ENCODE measurements around the gene FSIP1. TPM values are rescaled to one million over a fixed set of nuclear protein-coding genes. Genes with fewer than 3 reads are reported as not detected.

Gene FSIP1
- total RNA-seq, 3 donors from 2014 or later, result 0.22 to 0.69 (median 0.38) TPM

DNA sequence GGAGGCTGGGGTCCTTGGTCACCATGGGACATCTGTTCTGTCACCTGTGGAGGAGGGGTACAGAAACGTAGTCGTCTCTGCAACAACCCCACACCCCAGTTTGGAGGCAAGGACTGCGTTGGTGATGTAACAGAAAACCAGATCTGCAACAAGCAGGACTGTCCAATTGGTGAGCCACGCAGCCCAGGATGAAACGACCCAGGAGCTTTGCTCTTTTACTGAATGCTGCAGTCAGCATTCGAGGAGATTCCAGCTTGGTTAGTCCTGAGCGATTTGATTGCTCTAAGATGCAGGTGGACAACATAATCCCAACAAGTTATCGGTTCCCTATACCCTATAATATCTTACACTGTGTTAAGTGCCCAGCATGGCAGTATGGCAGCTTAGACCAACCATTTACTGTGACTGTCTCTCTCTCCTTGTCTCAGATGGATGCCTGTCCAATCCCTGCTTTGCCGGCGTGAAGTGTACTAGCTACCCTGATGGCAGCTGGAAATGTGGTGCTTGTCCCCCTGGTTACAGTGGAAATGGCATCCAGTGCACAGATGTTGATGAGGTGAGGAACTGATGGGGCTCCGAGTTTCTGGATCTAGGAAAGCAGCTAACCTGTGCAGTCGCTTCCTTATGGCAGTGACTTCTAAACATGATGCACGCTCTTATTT, 194.0 kb downstream of the FSIP1 start:
- Mint-ChIP-seq H3K4me1 (ENCODE audit: low read depth) (peaks cover 3% of the 10 kb centered on the region), H3K36me3 (ENCODE audit: insufficient read depth) (no peaks in the 10 kb centered on the region), H3K9me3 (no peaks in the 10 kb centered on the region), H3K27me3 (ENCODE audit: low read depth) (no peaks in the 10 kb centered on the region), H3K4me3 (no peak overlapping the region)
- no peak for DNase-seq
- ATAC-seq, result no peak

- H3K36me3 Mint-ChIP-seq (ENCODE audit: insufficient read depth), result no peaks in the 10 kb centered on the region
- DNase-seq (no peak), ATAC-seq (no peak)
- H3K9me3 Mint-ChIP-seq, result no peaks in the 10 kb centered on the region
- H3K4me3 Mint-ChIP-seq, result no peak overlapping the region
- H3K27me3 Mint-ChIP-seq (ENCODE audit: low read depth), result no peaks in the 10 kb centered on the region
- H3K4me1 Mint-ChIP-seq (ENCODE audit: low read depth), result peaks cover 3% of the 10 kb centered on the region
Measured at GRCh38 chr15:39587731-39588530, 194.7 kb downstream of the FSIP1 start.

DNA sequence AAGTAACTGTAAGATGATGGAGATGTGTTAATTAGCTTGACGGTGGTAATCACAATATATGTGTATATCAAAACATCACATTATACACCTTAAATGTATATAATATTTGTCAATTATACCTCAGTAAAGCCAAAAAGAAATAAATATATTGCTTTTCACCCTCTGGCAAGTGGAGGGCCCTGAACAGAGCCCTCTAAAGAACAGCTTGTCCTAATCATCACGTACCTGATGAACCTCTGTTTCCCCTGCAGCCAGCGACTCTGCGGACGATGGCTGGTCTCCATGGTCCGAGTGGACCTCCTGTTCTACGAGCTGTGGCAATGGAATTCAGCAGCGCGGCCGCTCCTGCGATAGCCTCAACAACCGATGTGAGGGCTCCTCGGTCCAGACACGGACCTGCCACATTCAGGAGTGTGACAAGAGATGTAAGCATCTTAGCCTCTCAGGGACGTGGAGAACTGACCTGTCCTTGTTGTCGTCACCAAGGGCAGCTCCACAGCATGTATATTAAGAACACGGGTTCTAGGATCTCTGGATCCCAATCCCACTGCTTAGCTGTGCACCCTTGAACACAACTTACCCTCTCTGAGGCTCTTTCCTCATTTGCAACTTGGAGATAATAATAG, 195.4 kb downstream of the FSIP1 start:
- H3K9me3 Mint-ChIP-seq, result no peaks in the 10 kb centered on the region
- H3K36me3 Mint-ChIP-seq (ENCODE audit: insufficient read depth), result no peaks in the 10 kb centered on the region
- H3K4me3 Mint-ChIP-seq, result no peak overlapping the region
- peaks cover 3% of the 10 kb centered on the region for H3K4me1 Mint-ChIP-seq (ENCODE audit: low read depth)
- peaks cover 2% of the 10 kb centered on the region for H3K27me3 Mint-ChIP-seq (ENCODE audit: low read depth)
- ATAC-seq (no peak), DNase-seq (no peak)

- H3K9me3 Mint-ChIP-seq, result no peaks in the 10 kb centered on the region
- H3K4me3 Mint-ChIP-seq, result no peak overlapping the region
- ATAC-seq (no peak), DNase-seq (no peak)
- H3K36me3 Mint-ChIP-seq (ENCODE audit: insufficient read depth), result no peaks in the 10 kb centered on the region
- H3K4me1 Mint-ChIP-seq (ENCODE audit: low read depth), result peaks cover 5% of the 10 kb centered on the region
- peaks cover 9% of the 10 kb centered on the region for H3K27me3 Mint-ChIP-seq (ENCODE audit: low read depth)
Measured at GRCh38 chr15:39586387-39587095, 196.1 kb downstream of the FSIP1 start.

DNA sequence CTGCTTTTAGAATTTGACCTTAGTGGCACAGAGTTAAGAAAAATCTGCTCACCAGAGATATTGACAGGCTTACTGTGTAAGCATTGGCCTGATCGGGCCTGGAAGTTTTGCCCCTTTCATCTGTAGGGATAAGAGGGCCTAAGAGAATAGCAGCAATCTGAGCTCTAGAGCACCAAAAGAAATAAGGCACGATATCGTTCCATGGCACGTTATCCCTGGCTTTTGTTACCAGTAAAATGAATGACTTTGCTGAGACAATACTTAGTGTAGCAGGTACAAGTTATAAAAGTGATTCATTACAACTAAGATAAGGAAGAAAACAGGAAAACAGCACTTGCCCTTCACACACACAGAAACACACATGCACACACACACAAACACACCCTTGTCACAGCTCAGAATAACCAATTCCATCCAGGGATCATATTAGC, 196.8 kb downstream of the FSIP1 start:
- Mint-ChIP-seq H3K9me3 (no peaks in the 10 kb centered on the region), H3K27me3 (ENCODE audit: low read depth) (peaks cover 15% of the 10 kb centered on the region), H3K4me3 (no peak overlapping the region), H3K4me1 (ENCODE audit: low read depth) (peaks cover 11% of the 10 kb centered on the region), H3K36me3 (ENCODE audit: insufficient read depth) (no peaks in the 10 kb centered on the region)
- ATAC-seq (no peak), DNase-seq (no peak)

- Mint-ChIP-seq H3K4me1 (ENCODE audit: low read depth) (peaks cover 11% of the 10 kb centered on the region), H3K9me3 (no peaks in the 10 kb centered on the region), H3K27me3 (ENCODE audit: low read depth) (peaks cover 15% of the 10 kb centered on the region), H3K4me3 (no peak overlapping the region), H3K36me3 (ENCODE audit: insufficient read depth) (no peaks in the 10 kb centered on the region)
- DNase-seq (no peak), ATAC-seq (no peak)
Measured at GRCh38 chr15:39585389-39585841, 197.2 kb downstream of the FSIP1 start.

DNA sequence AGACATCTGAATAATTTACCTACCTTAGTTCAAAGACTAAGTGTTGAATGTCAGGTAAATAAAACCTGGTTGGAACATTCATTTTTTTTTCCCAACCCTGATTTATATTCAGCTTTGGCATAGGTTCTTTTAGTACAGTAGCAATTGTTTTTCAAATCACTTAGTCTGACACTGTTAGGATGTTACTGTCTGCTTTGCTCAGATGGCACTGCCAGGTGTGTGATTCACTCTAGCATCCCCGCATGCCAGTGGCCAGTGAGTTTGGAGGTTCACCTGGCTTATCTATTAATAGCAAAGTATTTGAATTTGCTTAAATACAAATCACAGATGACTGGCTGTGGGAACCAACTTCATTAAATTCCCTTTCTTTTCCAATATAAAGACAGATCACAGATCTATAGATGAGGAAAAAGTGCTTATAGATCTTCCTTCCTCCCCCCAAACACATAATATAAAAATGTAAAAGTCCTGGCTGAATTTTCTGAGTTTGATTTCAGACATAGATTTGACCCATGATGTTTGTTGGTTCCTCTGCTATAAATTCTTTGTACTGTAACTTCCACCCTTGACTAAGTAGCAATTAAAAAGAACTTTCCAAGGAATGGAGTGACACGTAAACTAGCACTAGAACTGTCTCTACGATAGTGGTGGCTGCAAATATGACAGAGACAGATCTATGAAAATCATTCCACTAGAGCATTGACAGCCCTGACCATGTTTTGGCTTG, 197.8 kb downstream of the FSIP1 start:
- peaks cover 16% of the 10 kb centered on the region for H3K27me3 Mint-ChIP-seq (ENCODE audit: low read depth)

DNA sequence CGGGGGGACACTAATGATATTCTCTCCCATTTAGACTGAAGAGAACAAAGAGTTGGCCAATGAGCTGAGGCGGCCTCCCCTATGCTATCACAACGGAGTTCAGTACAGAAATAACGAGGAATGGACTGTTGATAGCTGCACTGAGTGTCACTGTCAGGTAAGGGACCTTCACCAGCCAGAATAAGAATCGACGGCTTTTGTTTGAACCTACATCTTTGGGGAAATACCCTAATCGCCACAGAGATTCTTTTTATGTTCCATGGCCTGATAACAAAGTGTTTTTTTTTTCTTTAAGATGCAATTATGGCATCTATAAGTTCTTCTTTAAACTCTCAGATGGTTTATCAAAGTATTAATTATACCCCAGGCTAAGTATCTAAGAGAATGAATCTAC, 198.4 kb downstream of the FSIP1 start:
- peaks cover 18% of the 10 kb centered on the region for H3K4me1 Mint-ChIP-seq (ENCODE audit: low read depth)
- no peak for ATAC-seq
- H3K27me3 Mint-ChIP-seq (ENCODE audit: low read depth), result peaks cover 22% of the 10 kb centered on the region
- no peak for DNase-seq
- H3K36me3 Mint-ChIP-seq (ENCODE audit: insufficient read depth), result no peaks in the 10 kb centered on the region
- H3K9me3 Mint-ChIP-seq, result no peaks in the 10 kb centered on the region
- no peak overlapping the region for H3K4me3 Mint-ChIP-seq

More for the DNA sequence above, 197.8 kb downstream of the FSIP1 start:
- Mint-ChIP-seq H3K9me3 (no peaks in the 10 kb centered on the region), H3K4me3 (no peak overlapping the region), H3K36me3 (ENCODE audit: insufficient read depth) (no peaks in the 10 kb centered on the region), H3K4me1 (ENCODE audit: low read depth) (peaks cover 13% of the 10 kb centered on the region)
- ATAC-seq, result no peak
- no peak for DNase-seq

DNA sequence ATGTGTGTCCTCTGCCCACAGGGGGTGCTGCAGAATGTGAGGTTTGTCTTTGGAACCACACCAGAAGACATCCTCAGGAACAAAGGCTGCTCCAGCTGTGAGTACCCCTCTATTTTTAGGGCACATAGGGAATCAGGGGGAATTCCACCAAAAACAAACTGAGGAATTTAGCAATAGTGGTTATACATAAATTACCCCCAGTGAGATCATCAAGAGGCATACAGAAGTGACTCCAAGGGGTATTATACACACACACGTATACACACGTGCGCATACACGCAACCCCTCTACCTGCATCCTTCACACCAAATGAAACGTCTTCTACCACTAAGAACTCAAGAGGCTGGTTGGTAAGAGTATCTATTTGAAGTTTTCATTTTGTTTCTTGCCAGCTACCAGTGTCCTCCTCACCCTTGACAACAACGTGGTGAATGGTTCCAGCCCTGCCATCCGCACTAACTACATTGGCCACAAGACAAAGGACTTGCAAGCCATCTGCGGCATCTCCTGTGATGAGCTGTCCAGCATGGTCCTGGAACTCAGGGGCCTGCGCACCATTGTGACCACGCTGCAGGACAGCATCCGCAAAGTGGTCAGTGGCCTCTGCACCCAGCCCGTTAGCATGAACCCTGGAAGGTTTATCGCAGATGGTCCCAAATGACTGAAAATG, 198.9 kb downstream of the FSIP1 start:
- Mint-ChIP-seq H3K36me3 (ENCODE audit: insufficient read depth) (no peaks in the 10 kb centered on the region), H3K4me1 (ENCODE audit: low read depth) (peaks cover 18% of the 10 kb centered on the region), H3K27me3 (ENCODE audit: low read depth) (peaks cover 27% of the 10 kb centered on the region), H3K4me3 (peak overlapping the region; percentile 7), H3K9me3 (no peaks in the 10 kb centered on the region)
- no peak for ATAC-seq
- DNase-seq, result no peak

DNA sequence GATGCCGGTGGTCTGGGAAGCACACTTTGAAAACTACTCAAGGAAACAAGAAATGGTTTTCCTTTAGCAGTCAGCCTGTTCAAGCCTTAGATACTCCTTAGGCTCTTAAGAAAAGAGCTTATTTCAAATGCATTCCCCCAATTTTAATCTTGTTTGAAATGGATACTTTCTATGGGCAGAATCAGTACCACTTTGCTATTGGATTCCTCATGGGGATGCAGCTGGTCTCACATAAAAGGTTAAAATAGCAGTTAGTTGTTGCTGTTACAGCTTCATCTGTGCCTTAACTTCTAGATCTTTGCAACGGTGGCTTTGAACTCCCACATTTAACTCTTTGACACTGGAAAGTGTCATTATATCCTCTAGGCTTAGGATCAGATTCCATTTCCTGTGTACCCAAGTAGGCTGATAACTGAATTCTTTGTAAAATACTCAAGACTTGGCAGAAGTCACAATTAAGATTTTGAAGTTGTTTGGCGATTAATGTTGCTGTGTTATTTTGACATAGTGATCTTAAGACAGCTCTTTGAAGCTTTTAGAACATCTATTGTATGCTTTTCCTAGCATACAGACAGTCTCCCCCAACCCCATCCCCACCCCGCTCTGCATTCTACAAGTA, 199.6 kb downstream of the FSIP1 start:
- H3K36me3 Mint-ChIP-seq (ENCODE audit: insufficient read depth), result no peaks in the 10 kb centered on the region
- peaks cover 33% of the 10 kb centered on the region for H3K27me3 Mint-ChIP-seq (ENCODE audit: low read depth)
- no peak for ATAC-seq
- no peak overlapping the region for H3K4me3 Mint-ChIP-seq
- H3K9me3 Mint-ChIP-seq, result no peaks in the 10 kb centered on the region
- H3K4me1 Mint-ChIP-seq (ENCODE audit: low read depth), result peaks cover 18% of the 10 kb centered on the region
- no peak for DNase-seq

GRCh38 chr15:39582286-39582976, 200.2 kb downstream of the FSIP1 start:
- peaks cover 35% of the 10 kb centered on the region for H3K27me3 Mint-ChIP-seq (ENCODE audit: low read depth)

GRCh38 chr15:39581793-39582285, 200.8 kb downstream of the FSIP1 start:
- ATAC-seq (no peak), DNase-seq (no peak)
- H3K27me3 Mint-ChIP-seq (ENCODE audit: low read depth), result peaks cover 39% of the 10 kb centered on the region
- H3K9me3 Mint-ChIP-seq, result no peaks in the 10 kb centered on the region
- peak overlapping the region; percentile 52 for H3K4me3 Mint-ChIP-seq
- peaks cover 18% of the 10 kb centered on the region for H3K4me1 Mint-ChIP-seq (ENCODE audit: low read depth)
- no peaks in the 10 kb centered on the region for H3K36me3 Mint-ChIP-seq (ENCODE audit: insufficient read depth)

More at GRCh38 chr15:39582286-39582976, 200.2 kb downstream of the FSIP1 start:
- Mint-ChIP-seq H3K4me1 (ENCODE audit: low read depth) (peaks cover 18% of the 10 kb centered on the region), H3K4me3 (peak overlapping the region; percentile 52), H3K9me3 (no peaks in the 10 kb centered on the region), H3K36me3 (ENCODE audit: insufficient read depth) (no peaks in the 10 kb centered on the region)
- DNase-seq, result no peak
- no peak for ATAC-seq
